Measurements from ENCODE around the gene DNAH17.

Gene DNAH17

DNA sequence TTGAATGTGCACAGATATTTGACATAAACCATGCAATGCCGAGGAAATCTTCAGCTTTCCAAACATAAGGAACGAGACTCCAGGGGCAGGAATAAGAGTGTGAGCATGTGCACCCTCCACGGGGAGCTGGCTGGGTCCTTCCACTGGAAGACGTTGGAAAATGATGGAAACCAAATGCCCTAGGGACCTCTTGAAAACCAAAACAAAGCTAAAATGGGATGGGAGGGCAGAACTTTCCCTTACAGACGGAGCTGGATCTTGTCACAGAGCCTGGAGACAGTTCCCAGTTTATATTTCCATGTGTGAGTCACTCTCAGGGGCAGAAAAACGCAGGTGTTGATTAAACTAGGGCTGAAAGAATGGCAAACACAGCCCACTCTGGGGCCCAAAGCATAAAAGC, 34.4 kb upstream of the DNAH17 start:
- CTCF ChIA-PET = interaction anchor here (0.7 to 1.6 kb wide), 2 partner anchors 15 to 42 kb away, joined by 4 to 6 read pairs; no protein-coding TSS in a partner anchor

DNA sequence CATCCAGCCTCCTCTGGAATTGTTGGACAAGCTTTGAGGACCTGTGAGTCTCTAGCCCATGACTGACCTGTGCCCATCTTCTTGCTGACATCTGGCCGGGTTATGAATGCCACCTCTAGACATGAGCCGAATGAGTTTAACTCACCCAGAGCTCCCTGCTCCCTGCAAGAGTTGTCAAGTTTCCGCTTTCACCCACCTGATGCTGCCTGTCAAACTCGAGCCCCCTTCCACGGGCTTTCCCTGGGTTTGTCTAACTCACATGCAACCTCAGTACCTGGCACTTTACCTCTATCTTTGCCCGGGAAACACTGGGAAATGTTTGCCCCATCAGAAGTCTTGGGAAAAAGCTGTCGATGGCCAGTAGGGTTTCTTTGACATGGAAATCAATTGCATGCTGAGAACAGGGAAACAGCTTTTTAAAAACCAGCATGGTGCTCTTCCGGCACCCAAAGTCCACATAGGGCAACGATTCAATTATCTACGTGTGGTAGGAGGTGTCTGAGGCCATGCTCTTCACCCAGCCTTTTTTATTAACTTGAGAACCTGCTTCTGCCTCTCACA, 33.8 kb upstream of the DNAH17 start:
- Histone ChIP-seq H3K4me1 (ENCODE audit: control insufficient read depth, insufficient read depth, low read length) (no peaks in the 10 kb centered on the region), H3K4me3 (ENCODE audit: low read depth, low read length) (no peak overlapping the region), H3K27ac (ENCODE audit: extremely low read depth, low read depth, low read length) (no peak overlapping the region), H3K36me3 (ENCODE audit: control insufficient read depth in 2 of 2, insufficient read depth in 1 of 2, low read length in 2 of 2) (no peaks in the 10 kb centered on the region), H3K9me3 (ENCODE audit: control insufficient read depth, insufficient read depth, low read depth, low read length) (no peaks in the 10 kb centered on the region)
- POLR2A ChIA-PET = interaction anchor here (1.2 kb wide), 2 partner anchors 10 to 19 kb away, joined by 3 read pairs; no protein-coding TSS in a partner anchor
- CTCF ChIA-PET = interaction anchor here (1.6 kb wide), 1 partner anchor 15 kb away, joined by 6 read pairs; no protein-coding TSS in a partner anchor
- TF ChIP-seq ZNF677 (tag by site-specific recombination; IDR thresholded peaks at IDR 0.05) (no peak), ZNF37A (tag by site-specific recombination; IDR thresholded peaks at IDR 0.05) (no peak), ZNF23 (tag by site-specific recombination; IDR thresholded peaks at IDR 0.05; ENCODE audit: borderline replicate concordance) (no peak)
- TF ChIP-seq, protein P1, sequence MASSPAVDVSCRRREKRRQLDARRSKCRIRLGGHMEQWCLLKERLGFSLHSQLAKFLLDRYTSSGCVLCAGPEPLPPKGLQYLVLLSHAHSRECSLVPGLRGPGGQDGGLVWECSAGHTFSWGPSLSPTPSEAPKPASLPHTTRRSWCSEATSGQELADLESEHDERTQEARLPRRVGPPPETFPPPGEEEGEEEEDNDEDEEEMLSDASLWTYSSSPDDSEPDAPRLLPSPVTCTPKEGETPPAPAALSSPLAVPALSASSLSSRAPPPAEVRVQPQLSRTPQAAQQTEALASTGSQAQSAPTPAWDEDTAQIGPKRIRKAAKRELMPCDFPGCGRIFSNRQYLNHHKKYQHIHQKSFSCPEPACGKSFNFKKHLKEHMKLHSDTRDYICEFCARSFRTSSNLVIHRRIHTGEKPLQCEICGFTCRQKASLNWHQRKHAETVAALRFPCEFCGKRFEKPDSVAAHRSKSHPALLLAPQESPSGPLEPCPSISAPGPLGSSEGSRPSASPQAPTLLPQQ (tag by site-specific recombination; IDR thresholded peaks at IDR 0.05) = no peak

More for the DNA sequence above, 34.4 kb upstream of the DNAH17 start:
- POLR2A ChIA-PET = interaction anchor here (1.2 kb wide), 2 partner anchors 11 to 19 kb away, joined by 3 read pairs; no protein-coding TSS in a partner anchor
- Histone ChIP-seq H3K4me3 (ENCODE audit: low read depth, low read length) (no peak overlapping the region), H3K36me3 (ENCODE audit: control insufficient read depth in 2 of 2, insufficient read depth in 1 of 2, low read length in 2 of 2) (no peaks in the 10 kb centered on the region), H3K9me3 (ENCODE audit: control insufficient read depth, insufficient read depth, low read depth, low read length) (no peaks in the 10 kb centered on the region), H3K4me1 (ENCODE audit: control insufficient read depth, insufficient read depth, low read length) (no peaks in the 10 kb centered on the region), H3K27ac (ENCODE audit: extremely low read depth, low read depth, low read length) (no peak overlapping the region)
- TF ChIP-seq ZNF629 (tag by site-specific recombination; IDR thresholded peaks at IDR 0.05) (no peak), ZFP69B (tag by site-specific recombination; IDR thresholded peaks at IDR 0.05) (peak; percentile 42; the same call in 1 of the 2 replicates)
- TF ChIP-seq, protein P2, sequence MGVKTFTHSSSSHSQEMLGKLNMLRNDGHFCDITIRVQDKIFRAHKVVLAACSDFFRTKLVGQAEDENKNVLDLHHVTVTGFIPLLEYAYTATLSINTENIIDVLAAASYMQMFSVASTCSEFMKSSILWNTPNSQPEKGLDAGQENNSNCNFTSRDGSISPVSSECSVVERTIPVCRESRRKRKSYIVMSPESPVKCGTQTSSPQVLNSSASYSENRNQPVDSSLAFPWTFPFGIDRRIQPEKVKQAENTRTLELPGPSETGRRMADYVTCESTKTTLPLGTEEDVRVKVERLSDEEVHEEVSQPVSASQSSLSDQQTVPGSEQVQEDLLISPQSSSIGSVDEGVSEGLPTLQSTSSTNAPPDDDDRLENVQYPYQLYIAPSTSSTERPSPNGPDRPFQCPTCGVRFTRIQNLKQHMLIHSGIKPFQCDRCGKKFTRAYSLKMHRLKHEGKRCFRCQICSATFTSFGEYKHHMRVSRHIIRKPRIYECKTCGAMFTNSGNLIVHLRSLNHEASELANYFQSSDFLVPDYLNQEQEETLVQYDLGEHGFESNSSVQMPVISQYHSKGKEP (tag by site-specific recombination; IDR thresholded peaks at IDR 0.05) = no peak

DNA sequence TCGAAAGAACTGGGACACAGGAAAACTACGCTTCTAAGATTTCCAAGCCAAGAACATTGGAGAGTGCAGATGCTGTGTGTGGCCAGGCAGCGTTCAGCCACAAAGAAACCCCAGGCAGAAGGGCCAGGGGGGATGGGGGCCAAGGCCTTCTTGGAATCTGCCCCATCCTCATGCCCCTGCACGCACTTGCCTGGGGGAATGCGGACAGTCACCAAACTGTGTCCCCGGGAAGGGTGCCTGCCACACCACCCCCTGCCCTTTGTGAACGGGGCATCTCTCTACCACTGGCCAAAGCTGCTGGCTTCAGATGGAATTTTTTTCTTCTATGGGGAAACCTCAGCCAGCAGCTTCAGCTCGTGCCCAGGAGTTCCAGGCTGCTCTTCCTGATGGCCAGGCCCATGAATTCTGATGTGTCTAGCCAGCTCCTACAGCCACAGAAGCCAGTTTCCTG, 32.0 kb upstream of the DNAH17 start:
- POLR2A ChIA-PET = interaction anchor here (1.4 kb wide), 1 partner anchor 17 kb away, joined by 4 read pairs; no protein-coding TSS in a partner anchor
- H3K27ac ChIP-seq (ENCODE audit: extremely low read depth, low read depth, low read length) = no peak overlapping the region
- no peaks in the 10 kb centered on the region for H3K9me3 ChIP-seq (ENCODE audit: control insufficient read depth, insufficient read depth, low read depth, low read length)

DNA sequence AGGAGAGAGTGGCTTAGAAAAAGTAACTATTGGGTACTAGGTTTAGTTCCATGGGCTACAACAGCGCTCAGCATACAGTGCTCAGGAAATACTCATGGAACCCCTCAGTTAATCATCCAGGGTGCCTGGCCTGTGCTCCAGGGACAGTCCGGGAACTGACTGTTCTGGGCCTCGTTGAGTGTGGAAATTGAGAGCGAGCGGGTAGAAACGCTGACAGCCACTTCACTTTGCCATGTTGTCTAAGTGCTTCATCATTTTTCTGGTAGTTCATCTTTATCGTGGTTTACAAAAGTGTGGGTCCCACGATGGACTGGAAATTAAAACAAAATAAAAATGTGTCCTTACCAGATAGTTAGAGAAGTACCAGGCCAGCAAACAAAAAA, 31.6 kb upstream of the DNAH17 start:
- ChIA-PET POLR2A (interaction anchor here (1.4 kb wide), 1 partner anchor 16 kb away, joined by 4 read pairs; no protein-coding TSS in a partner anchor), CTCF (interaction anchor here (1.5 kb wide), 1 partner anchor 112 kb away, joined by 6 read pairs; no protein-coding TSS in a partner anchor)
- Histone ChIP-seq H3K4me3 (ENCODE audit: low read depth, low read length) (no peak overlapping the region), H3K4me1 (ENCODE audit: control insufficient read depth, insufficient read depth, low read length) (no peaks in the 10 kb centered on the region), H3K9me3 (ENCODE audit: control insufficient read depth, insufficient read depth, low read depth, low read length) (no peaks in the 10 kb centered on the region), H3K27ac (ENCODE audit: extremely low read depth, low read depth, low read length) (no peak overlapping the region), H3K36me3 (ENCODE audit: control insufficient read depth in 2 of 2, insufficient read depth in 1 of 2, low read length in 2 of 2) (no peaks in the 10 kb centered on the region)
- TF ChIP-seq MEIS1 (CRISPR knock-in tag; IDR thresholded peaks at IDR 0.05; ENCODE audit: borderline replicate concordance) (no peak), ZNF544 (tag by site-specific recombination; IDR thresholded peaks at IDR 0.05) (no peak), REPIN1 (tag by site-specific recombination; IDR thresholded peaks at IDR 0.05; ENCODE audit: low read depth) (no peak), WT1 (tag by site-specific recombination; IDR thresholded peaks at IDR 0.05) (no peak), ZNF664 (tag by site-specific recombination; IDR thresholded peaks at IDR 0.05) (no peak), MZF1 (tag by site-specific recombination; IDR thresholded peaks at IDR 0.05; ENCODE audit: borderline replicate concordance) (no peak), ZNF19 (tag by site-specific recombination; IDR thresholded peaks at IDR 0.05; ENCODE audit: low read depth) (no peak), HOXA7 (CRISPR knock-in tag; IDR thresholded peaks at IDR 0.05; ENCODE audit: borderline replicate concordance) (no peak), ZNF239 (tag by site-specific recombination; IDR thresholded peaks at IDR 0.05) (no peak), ZNF221 (tag by site-specific recombination; IDR thresholded peaks at IDR 0.05; ENCODE audit: borderline replicate concordance) (no peak)
- TF ChIP-seq, protein P3, sequence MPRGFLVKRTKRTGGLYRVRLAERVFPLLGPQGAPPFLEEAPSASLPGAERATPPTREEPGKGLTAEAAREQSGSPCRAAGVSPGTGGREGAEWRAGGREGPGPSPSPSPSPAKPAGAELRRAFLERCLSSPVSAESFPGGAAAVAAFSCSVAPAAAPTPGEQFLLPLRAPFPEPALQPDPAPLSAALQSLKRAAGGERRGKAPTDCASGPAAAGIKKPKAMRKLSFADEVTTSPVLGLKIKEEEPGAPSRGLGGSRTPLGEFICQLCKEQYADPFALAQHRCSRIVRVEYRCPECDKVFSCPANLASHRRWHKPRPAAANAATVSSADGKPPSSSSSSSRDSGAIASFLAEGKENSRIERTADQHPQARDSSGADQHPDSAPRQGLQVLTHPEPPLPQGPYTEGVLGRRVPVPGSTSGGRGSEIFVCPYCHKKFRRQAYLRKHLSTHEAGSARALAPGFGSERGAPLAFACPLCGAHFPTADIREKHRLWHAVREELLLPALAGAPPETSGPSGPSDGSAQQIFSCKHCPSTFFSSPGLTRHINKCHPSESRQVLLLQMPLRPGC (tag by site-specific recombination; IDR thresholded peaks at IDR 0.05) = no peak
- TF ChIP-seq, protein P4, sequence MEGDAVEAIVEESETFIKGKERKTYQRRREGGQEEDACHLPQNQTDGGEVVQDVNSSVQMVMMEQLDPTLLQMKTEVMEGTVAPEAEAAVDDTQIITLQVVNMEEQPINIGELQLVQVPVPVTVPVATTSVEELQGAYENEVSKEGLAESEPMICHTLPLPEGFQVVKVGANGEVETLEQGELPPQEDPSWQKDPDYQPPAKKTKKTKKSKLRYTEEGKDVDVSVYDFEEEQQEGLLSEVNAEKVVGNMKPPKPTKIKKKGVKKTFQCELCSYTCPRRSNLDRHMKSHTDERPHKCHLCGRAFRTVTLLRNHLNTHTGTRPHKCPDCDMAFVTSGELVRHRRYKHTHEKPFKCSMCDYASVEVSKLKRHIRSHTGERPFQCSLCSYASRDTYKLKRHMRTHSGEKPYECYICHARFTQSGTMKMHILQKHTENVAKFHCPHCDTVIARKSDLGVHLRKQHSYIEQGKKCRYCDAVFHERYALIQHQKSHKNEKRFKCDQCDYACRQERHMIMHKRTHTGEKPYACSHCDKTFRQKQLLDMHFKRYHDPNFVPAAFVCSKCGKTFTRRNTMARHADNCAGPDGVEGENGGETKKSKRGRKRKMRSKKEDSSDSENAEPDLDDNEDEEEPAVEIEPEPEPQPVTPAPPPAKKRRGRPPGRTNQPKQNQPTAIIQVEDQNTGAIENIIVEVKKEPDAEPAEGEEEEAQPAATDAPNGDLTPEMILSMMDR (tag by site-specific recombination; IDR thresholded peaks at IDR 0.05) = no peak

More for the DNA sequence above, 32.0 kb upstream of the DNAH17 start:
- no peak for TF ChIP-seq ZBTB21 (tag by site-specific recombination; IDR thresholded peaks at IDR 0.05)
- CTCF ChIA-PET = interaction anchor here (1.1 to 1.5 kb wide), 2 partner anchors 99 to 112 kb away, joined by 3 to 6 read pairs; no protein-coding TSS in a partner anchor
- H3K36me3 ChIP-seq (ENCODE audit: control insufficient read depth in 2 of 2, insufficient read depth in 1 of 2, low read length in 2 of 2) = no peaks in the 10 kb centered on the region
- no peak overlapping the region for H3K4me3 ChIP-seq (ENCODE audit: low read depth, low read length)
- H3K4me1 ChIP-seq (ENCODE audit: control insufficient read depth, insufficient read depth, low read length) = no peaks in the 10 kb centered on the region

Measured in HEK293 (cell line).